Erythroblast (primary cell): ENCODE measurements around the gene HOMEZ.
"Not testable (repeated sequence)": the region's sequence is repeated elsewhere in the genome, so short reads cannot be mapped to it uniquely, and the experiment has no call there.

ENCODE experiments used
- GATA1 ChIP-seq: IDR thresholded peaks from 2 replicates; pipeline ENCODE4 v1.6.1; 2011; ENCODE audit warnings: low read depth, mild to moderate bottlenecking, control low read depth, low read length, moderate library complexity
- POLR2A ChIP-seq: IDR thresholded peaks from 2 replicates; pipeline ENCODE4 v1.6.1; 2011; ENCODE audit warnings: mild to moderate bottlenecking, low read length

GRCh38 chr14:23232241-23232808, 53.6 kb downstream of the HOMEZ start:
- not testable (repeated sequence) for TF ChIP-seq POLR2A, GATA1
